Transverse colon (tissue), 3 donors: ENCODE data around the gene OXLD1.

ENCODE experiments used
- EP300 ChIP-seq: sonication (generic); formaldehyde crosslinking; IDR thresholded peaks from one replicate; pipeline ENCODE4 v1.6.1; 2017; ENCODE audit warnings: antibody characterized with exemption, low read depth
- POLR2AphosphoS5 ChIP-seq, 3 donors: sonication (generic); formaldehyde crosslinking; IDR thresholded peaks; one replicate each; pipeline ENCODE4 v1.6.1; 2016; ENCODE audit warnings: antibody characterized with exemption in 3 of 3

- TF ChIP-seq POLR2AphosphoS5 (IDR thresholded peaks at IDR 0.05) (no peak), EP300 (no peak)
These were observed 35.1 kb upstream of the OXLD1 start for GRCh38 chr17:81701288-81702071.
